ENCODE data around the gene LYST. TPM values are rescaled to one million over a fixed set of nuclear protein-coding genes. Genes with fewer than 3 reads are reported as not detected.
"Not testable (repeated sequence)": the region's sequence is repeated elsewhere in the genome, so short reads cannot be mapped to it uniquely, and the experiment has no call there.

LYST gene
- total and polyA plus RNA-seq, 7 donors: 2.4 to 8.6 (median 5.6) TPM

DNA sequence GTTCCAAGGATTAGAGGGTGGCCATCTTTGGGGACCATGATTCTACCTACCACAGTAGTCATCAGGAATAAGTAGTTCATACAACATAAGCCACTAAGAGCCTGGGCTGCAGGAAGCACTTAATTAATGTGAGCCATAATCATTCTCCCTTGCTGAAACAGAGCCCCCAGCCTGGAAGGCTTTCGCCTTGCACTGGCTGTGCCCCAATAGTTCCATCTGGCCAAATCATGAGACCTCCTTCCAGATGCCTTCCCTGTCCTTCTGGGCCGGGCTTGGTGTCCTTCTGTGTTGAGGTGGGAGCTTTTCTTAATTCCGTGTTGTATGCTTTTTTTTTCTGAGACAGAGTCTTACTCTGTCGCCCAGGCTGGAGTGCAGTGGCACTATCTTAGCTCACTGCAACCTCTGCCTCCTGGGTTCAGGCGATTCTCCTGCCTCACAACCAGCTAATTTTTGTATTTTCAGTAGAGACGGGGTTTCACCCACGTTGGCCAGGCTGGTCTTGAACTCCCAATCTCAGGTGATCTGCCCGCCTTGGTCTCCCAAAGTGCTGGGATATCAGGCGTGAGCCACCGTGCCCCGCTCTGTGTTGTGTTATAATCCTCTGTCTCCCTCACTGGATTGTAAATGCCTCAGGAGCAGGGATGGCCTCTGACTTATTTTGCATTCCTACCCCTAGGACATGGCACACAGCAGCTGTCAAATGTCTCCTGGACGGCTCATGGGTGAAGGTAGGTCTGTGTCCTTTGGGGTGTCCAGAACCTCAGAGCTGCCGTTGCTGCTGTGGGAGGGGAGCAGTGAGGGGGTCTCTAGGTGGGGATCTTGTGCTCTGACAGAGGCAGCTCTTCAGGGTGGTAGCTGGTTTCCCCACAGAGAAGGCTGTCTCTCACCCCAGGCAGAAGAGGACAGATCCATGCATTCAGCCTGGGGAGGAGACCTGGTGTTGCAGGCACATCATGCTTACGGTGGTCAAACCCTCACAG lies 227.2 kb downstream of the LYST start:
- Histone ChIP-seq H3K36me3 (ENCODE audit: insufficient read depth in 1 of 2, low read depth in 1 of 2) (no peaks in the 10 kb centered on the region), H3K27ac (no peak overlapping the region), H3K27me3 (ENCODE audit: insufficient read depth in 3 of 3, low read length in 2 of 3) (peaks cover 0 to 30% (median 6%) of the 10 kb centered on the region in 3 donors), H3K9me3 (no peaks in the 10 kb centered on the region), H3K4me3 (no peak overlapping the region), H3K4me1 (no peaks in the 10 kb centered on the region)
- DNase-seq (no peak), ATAC-seq (no peak)
- TF ChIP-seq, protein P1, sequence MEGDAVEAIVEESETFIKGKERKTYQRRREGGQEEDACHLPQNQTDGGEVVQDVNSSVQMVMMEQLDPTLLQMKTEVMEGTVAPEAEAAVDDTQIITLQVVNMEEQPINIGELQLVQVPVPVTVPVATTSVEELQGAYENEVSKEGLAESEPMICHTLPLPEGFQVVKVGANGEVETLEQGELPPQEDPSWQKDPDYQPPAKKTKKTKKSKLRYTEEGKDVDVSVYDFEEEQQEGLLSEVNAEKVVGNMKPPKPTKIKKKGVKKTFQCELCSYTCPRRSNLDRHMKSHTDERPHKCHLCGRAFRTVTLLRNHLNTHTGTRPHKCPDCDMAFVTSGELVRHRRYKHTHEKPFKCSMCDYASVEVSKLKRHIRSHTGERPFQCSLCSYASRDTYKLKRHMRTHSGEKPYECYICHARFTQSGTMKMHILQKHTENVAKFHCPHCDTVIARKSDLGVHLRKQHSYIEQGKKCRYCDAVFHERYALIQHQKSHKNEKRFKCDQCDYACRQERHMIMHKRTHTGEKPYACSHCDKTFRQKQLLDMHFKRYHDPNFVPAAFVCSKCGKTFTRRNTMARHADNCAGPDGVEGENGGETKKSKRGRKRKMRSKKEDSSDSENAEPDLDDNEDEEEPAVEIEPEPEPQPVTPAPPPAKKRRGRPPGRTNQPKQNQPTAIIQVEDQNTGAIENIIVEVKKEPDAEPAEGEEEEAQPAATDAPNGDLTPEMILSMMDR (IDR thresholded peaks at IDR 0.05): no peak
- 71 to 82% (median 82%) methylated on average over 14 of the region's 14 CpGs for WGBS, 3 donors
- intact Hi-C loops (cut with DNase I): no loop called here

DNA sequence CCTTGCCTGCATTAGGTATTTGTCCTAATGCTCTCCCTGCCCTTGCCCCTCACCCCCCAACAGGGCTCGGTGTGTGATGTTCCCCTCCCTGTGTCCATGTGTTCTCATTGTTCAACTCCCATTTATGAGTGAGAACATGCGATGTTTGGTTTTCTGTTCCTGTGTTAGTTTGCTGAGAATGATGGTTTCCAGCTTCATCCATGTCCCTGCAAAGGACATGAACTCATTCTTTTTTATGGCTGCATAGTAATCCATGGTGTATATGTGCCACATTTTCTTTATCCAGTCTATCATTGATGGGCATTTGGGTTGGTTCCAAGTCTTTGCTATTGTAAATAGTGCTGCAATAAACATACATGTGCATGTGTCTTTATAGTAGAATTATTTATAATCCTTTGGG lies 228.1 kb downstream of the LYST start:
- H3K36me3 ChIP-seq (ENCODE audit: insufficient read depth in 1 of 2, low read depth in 1 of 2); H3K4me1 ChIP-seq; H3K27ac ChIP-seq; intact Hi-C loops (cut with DNase I); H3K4me3 ChIP-seq; ATAC-seq; H3K9me3 ChIP-seq; DNase-seq: not testable (repeated sequence)
- H3K27me3 ChIP-seq (ENCODE audit: insufficient read depth in 3 of 3, low read length in 2 of 3): peaks cover 0 to 23% (median 6%) of the 10 kb centered on the region in 3 donors
- 88 to 98% (median 90%) methylated on average over 2 of the region's 2 CpGs for WGBS, 3 donors

DNA sequence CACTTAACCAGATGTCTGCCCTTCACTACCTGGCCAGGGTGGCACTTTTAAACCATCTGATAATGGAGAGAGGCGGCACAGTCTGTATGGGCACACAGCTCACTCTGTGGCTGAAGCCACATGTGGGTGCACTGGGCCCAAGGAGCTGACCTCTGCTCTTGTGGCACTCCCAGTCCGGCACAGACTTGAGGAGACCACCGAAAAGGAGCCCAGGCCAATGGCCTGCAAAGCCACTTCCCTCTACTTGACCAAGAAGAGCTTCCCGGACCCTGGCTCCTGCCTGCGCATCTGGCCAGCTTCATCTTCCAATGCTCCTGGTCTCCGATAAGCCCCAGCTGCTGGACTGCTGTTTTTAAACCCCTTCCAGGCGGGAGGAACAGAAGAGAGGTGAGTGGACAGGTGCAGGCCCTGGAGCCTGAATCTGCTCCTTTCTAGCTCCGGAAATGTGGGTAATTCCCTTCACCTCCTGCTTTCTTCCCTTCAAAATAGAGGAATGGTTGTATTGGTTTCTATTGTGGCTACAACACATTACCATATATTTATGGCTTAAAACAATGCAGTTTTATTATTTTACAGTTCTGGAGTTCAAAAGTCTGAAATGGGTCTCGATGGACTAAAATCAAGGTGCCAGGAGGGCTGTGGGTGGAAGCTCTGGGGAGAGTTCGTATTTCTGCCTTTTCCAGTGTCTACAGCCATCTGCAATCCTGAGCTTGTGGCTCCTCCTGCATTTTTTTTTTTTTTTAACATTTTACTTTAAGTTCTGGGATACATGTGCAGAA lies 228.8 kb downstream of the LYST start:
- DNase-seq: no peak
- TF ChIP-seq, protein P1 (IDR thresholded peaks at IDR 0.05): no peak
- no peaks in the 10 kb centered on the region for H3K9me3 ChIP-seq

DNA sequence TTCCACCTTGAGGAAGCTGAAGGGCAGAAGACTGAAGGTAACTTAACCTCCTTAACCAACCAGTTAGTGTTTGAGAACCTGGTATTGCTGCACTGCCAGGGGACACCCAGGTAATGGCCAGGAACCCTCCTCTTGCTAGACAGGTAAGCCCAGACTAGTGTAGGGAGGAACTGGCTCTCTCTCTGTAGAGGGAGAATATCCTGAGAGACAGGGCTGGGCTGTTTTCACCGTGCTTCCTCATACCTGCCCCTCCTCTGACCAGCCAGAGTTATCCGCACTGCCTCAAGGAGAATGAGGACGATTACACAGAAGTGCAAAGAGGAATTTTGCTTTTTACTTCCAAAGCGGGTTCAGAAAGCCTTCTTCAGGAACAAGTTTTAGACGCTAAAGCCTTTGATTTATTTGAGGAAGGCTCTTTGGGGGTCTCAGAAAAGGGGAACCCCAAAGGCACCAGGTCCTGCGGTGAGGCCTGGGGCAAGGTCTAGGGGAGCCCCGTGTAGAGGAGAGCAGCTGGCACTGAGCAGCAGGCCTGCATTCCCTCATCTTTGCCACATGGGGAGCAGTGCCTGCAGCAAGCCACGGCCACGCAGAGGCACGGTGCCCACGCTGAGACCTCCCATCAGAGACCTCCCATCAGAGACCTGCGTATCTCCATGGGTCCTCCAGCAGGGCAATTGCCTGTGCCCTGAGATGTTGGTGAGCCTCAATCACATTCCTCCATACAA lies 230.6 kb downstream of the LYST start:
- ATAC-seq: no peak
- H3K4me1 ChIP-seq: no peaks in the 10 kb centered on the region
- 61 to 69% (median 67%) methylated on average over 12 of the region's 12 CpGs for WGBS, 3 donors
- DNase-seq: no peak
- H3K4me3 ChIP-seq: no peak overlapping the region
- H3K27ac ChIP-seq: no peak overlapping the region
- peaks cover 0 to 7% (median 4%) of the 10 kb centered on the region in 3 donors for H3K27me3 ChIP-seq (ENCODE audit: insufficient read depth in 3 of 3, low read length in 2 of 3)
- TF ChIP-seq, protein P1 (IDR thresholded peaks at IDR 0.05): no peak
- H3K36me3 ChIP-seq (ENCODE audit: insufficient read depth in 1 of 2, low read depth in 1 of 2): no peaks in the 10 kb centered on the region
- intact Hi-C loops (cut with DNase I): no loop called here
- no peaks in the 10 kb centered on the region for H3K9me3 ChIP-seq

More for the DNA sequence above, 228.8 kb downstream of the LYST start:
- H3K4me3 ChIP-seq: no peak overlapping the region
- no peak for ATAC-seq
- intact Hi-C loops (cut with DNase I): no loop called here
- H3K27ac ChIP-seq: no peak overlapping the region
- no peaks in the 10 kb centered on the region for H3K4me1 ChIP-seq
- peaks cover 0 to 16% (median 6%) of the 10 kb centered on the region in 3 donors for H3K27me3 ChIP-seq (ENCODE audit: insufficient read depth in 3 of 3, low read length in 2 of 3)
- H3K36me3 ChIP-seq (ENCODE audit: insufficient read depth in 1 of 2, low read depth in 1 of 2): no peaks in the 10 kb centered on the region
- WGBS, 3 donors: 77 to 84% (median 79%) methylated on average over 10 of the region's 10 CpGs
